CD4-positive, alpha-beta T cell treated with Interleukin-6 for 4 hours (primary cell): ENCODE results near the gene EEF1AKMT1.

Source experiments
- DNase-seq: peaks from one replicate; pipeline ENCODE4 v3.0.0-alpha.2; 2020; ENCODE audit warnings: mixed read lengths

The EEF1AKMT1 gene, protein sequence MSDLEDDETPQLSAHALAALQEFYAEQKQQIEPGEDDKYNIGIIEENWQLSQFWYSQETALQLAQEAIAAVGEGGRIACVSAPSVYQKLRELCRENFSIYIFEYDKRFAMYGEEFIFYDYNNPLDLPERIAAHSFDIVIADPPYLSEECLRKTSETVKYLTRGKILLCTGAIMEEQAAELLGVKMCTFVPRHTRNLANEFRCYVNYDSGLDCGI

DNA sequence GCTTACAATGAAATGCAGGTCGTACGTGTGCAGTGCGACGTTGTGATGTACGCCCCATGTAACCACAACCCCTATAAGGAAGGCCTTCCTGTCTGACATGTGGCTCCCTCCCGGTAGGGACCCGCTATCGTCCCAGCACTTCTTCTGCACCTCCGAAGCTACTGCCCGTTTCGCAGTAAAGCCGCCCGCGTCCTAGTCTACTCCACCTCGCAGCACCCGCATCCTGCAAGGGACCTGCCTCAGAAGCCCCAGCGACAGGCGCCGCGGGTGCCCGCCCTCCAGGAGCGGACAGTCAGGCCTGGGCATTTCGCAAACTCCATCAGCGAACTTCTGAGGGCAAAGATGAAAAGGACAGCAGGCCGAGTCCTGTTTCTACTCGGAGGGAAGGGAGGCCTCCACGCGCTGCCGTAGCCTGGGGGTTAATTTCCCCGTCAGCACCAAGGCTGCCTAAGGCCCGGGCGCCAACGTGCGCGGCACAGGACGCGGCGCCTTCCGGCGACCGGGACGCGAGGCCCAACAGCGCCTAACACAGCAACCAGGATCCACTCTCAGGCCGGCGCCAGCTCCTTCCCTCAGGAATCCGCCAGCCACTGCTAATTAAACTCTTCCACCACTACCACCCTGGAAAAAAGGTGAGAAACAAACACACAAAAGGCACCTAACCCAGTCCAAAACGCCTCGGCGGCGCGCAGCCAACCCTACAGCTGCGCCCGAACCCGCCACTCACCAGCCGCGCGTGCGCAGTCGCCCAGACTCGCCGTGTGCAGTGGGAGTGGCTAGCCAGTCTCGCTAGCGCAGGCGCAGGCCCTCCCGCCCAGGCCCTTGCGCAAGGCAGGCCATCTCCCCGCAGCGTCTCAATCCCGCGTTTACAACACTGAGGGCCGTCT is at the start of gene EEF1AKMT1:
EEF1AKMT1 (minus strand) TSS at position 768 of the 887 bp plus-strand sequence. CDS start 16,363 bp downstream, outside the sequence.
- peak; percentile 96 for DNase-seq

DNA sequence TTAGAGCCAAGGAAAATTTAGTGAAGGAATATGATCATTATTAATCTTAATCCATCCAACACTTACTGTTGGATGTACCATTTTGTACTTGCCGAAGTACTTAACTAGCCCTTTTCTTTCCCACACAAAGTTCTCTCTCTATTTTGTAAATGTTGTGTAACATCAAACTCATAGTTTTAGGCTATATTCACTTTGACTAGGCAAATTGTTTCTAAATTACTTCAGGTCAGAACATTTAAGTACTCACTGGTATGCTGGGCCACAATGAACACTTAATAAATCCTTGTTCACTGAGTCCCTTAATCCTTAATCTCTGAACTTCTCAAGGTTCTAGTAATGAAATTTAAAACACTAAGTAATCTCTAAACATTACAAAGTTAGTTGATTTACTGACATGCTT is 49.3 kb upstream of the EEF1AKMT1 start:
- DNase-seq: no peak

DNA sequence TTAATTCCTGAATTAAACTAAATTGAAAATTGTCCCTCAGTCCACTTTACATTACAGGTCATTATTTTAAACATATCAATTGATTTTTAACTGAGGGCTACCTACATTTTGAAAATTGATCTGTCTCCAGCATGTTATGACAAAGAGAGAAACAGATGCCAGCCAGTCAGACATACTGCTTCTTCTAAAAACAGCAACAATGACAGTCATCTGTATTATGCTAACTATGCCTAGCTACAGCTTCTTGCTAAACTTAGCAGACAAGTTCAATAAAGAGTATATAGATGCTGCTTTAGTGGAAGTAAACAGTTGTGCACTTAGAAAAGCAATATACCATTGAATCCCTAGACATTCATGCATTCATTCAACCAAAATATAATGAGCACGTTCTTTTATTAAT is 48.6 kb upstream of the EEF1AKMT1 start:
- no peak for DNase-seq

DNA sequence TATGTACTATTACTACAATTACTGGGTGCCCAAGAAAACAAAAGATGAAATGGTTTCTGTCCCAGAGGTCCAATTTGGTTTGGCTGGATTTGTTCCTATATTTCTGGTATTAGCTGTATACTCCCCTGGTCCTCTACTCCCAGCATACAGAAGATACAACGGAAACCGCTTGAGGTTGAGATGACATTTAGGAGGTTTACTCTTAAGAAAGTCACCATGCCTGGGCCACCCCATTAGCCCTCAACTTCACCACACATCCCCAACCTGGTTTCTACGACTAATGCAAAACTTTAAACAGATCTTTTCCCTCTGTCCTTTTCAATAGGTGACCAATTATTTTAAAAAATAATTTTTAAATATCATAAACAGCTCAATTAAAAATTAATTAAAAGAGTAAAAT is 46.0 kb upstream of the EEF1AKMT1 start:
- no peak for DNase-seq

DNA sequence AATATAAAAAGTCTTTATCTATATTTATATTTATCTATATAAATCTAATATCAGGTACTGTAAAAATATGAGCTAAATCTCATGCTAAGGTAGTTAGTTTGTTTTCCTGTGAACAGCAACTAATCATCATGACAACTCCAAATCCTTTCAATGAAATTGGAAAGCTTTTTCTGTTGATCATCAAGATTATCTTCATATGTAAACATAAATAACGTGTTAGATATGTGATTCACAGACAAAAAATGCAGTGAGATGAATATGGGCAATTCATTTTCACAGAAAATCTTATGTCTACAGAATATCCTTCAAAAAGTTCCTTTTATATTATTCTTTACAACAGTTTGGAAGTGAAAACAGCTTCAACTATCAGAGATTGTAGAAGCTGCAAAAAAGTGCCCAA is 41.7 kb upstream of the EEF1AKMT1 start:
- no peak for DNase-seq

DNA sequence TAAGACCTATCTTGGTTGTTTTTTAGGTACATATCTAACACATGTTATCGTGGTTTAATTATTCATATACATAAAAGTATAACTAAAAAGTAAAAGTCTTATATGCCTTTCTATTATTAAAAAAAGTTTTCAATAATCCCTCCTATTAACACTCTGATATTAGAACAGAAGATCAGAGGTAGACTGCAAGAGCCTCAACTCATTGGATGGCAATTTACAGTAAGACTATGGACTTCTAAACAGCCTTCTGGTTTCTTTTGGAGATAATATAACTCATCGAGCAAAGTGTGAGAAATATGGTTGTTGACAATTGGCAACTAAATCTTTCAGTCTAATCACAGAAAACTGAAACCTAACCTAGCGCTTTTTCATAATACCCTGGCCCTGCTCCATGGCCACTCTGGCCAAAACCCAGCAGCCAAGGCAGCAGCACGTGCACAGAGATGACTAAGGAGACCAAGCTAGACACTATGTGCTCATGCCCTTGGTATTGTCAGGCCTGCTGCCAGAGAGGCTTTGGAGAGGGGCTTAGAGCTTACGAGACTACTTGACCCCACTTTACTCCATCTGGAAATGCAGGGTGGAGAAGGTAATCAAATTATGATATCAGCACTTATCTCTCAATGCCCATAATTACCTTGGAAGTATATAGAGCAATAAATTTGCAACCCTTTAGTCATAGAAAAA is 40.6 kb upstream of the EEF1AKMT1 start:
- DNase-seq: no peak

DNA sequence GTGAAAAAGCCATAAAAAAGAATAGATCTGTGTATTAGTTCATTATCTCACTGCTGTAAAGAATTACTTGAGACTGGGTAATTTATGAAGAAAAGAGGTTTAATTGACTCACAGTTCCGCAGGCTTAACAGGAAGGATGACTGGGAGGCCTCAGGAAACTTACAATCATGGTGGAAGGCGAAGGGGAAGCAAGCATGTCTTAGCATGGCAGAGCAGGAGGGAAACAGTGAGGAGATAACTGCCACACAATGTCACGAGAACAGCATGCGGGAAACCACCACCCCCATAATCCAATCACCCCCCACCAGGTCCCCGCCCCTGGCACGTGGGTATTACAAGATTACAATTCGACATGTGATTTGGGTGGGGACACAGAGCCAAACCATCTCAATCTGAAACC is 39.1 kb upstream of the EEF1AKMT1 start:
- DNase-seq: no peak

DNA sequence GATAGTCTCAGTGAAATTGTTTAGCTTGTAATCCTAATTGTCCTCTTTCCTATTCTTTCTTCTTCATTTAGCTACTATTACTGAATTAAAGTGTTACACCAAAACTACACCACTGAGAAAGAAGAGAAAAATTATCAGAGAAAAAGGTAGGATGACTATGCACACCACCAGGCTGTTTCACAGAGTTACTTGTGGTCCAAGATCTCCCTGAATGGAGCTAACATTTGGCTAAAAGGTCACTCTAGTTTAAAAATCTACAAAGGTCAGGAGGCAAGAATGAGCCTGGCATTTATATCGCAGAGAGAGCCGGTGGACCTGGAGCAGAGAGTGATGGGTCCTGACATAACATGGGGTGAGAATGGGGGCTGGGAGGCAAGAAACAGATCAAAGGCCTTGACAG is 37.0 kb upstream of the EEF1AKMT1 start:
- DNase-seq: no peak

DNA sequence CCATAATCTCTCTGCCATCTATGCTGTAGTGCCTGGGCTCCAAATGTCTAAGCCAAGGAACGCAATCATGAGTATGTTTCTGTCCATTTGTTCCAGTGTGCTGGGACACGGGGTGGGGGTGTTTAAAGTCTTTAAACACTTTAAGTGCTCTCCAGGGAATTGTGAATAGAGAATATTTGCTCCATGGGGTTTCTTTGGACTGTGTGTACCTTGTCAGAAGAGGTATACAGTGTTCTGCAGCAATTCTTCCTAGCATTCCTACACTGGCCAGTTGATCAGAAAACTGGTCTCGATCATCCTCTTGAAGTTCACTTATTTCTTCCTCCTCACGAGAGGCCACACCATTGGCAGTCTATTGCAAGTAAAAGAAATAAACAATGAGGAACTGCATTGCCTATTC is 35.1 kb upstream of the EEF1AKMT1 start:
- DNase-seq: no peak

DNA sequence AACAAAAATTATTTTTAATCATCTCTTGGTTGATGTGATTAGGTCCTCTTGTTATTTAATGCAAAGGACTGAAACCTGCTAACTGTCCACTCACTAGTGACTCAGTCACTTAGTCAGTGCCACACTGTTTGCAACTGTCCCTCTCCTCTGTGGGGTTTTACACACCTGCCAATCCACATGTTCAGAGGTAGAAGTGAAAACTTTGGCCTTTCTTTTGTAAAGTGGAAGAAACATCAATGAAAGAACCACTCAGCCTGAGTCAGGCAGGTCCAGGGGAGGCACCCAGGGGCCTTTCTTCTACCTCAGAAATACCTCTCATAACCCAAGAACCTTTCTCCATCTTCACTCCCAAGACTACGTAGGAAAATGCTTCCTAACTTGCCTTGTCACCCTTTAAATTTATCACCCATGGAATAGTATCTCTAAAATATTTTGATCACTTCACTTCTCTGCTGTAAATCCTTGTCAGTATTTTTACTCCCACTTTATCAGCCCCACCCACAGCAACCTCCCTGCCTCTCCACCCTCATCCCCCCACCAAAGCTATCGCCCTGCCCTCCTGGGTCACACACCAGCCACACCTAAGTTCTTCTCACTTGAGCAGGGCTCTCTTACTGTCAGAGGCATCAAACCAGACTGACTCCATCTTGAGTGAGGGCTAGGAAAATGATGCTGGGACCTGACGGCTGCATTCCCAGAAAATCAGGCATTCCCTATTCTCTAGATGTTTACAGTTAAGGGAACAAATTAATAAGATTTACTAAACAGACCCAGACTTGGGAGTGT is 29.6 kb upstream of the EEF1AKMT1 start:
- no peak for DNase-seq

DNA sequence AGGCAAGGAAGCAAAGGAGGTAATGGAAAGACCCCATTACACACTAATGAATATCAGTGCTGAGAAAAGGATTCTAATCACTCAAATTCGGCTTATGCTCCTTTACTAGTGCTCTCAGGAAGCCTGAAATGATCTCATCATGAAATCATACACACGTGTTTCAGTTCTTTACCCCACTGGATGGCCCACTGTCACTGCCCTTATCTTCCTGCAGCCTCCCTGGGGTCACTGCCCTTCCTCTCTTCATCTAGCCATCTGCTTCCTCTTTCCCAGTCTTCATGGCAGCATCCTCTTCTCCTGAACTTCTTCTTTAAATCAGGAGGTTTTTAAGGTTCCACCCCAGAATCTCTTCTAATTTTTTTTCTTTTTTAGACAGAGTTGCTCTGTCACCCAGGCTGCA is 27.9 kb upstream of the EEF1AKMT1 start:
- DNase-seq: no peak

DNA sequence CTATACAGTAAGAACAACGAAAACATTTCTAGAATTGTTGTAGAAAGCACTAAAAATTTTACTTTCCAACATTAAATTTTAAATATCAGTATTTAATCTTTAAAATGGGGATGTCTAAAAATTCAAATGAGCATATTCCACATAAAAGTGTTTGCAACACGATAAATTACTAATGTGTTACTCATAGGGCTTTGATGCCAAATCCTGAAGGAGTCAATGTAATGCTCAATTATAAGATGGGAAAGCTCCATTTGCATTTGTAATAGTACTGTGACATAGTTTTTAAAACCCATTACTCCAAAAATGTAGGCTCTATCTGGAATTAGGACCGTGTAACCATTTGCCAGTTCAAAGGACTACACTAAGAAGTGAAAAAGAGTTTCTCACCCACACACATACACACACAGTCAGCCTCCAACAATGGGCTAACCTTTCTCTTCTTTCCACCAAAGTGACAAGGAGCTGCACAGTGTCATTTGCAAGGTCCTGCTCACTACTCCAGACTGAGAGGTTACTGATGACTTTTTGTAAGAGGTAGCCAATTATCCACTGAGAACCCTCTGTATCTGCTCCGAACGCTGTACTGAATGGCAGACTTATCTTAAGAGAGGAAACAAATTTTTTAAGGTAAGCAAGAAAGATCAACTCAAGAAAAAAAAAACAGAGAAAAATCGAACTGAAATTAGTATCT is 26.1 kb upstream of the EEF1AKMT1 start:
- DNase-seq: no peak

DNA sequence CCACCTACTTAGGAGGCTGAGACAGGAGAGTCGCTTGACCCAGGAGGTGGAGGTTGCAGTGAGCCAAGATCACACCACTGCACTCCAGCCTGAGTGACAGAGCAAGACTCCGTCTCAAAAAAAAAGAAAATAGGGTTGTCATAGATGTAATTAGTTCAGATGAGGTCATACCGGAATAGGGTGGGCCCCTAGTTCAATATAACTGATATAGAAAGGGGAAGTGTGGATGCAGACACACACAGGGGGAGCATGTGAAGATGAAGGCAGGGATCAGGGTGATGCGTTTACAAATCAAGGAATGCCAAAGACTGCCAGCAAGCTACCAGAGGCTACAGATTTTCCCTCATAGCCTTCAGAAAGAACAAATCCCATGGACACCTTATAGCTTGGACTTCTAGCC is 24.3 kb upstream of the EEF1AKMT1 start:
- no peak for DNase-seq

DNA sequence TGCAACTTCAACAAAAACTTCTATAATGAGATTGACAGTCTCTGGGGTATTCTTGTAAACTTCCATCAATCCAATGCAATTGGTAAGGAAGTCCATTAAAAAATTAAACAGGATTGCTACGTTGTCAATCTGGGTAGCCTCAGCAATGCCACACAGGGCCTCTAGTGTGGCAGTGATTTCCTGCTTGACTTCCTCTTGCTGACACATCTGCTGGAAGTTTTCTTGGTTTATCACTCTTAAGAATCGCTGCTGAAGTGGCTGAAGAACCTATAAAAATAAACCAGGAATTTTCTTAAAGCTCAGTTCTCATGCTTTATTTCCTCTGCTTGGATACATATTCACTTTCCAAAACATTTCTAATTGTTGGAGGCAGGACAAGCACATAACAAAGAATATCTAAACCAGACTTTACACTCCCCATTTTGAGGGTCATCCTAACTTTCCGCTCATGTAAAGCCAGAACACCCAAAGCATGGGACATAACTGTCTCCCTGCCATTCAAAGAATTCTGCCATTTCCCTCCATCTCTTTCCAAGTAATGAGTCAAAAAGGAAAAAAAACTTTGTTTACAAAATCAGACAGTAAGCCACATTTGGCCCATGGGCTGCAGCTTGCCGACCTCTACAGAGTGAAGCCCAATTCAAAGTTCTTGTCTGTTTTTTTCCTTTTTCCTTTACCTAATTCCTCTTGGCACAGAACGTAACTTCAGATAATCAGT is 23.2 kb upstream of the EEF1AKMT1 start:
- DNase-seq: no peak

DNA sequence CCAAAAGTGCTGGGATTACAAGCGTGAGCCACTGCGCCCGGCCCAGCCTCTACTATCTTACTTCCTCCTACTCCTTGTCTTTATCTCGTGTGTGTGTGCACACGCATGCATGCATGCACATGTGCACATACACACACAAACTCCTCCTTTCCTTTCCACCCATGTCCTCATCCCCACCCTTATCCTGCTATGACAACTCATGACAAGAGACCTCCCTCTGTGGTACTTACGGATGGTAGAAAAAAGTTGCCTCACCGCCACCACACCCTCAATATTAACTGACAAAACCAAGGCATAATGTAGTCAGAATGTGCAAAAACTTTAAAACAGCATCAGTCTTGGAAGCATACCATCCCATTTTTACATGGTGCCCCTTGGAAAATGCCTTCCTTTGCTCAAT is 15.9 kb upstream of the EEF1AKMT1 start:
- DNase-seq: no peak

DNA sequence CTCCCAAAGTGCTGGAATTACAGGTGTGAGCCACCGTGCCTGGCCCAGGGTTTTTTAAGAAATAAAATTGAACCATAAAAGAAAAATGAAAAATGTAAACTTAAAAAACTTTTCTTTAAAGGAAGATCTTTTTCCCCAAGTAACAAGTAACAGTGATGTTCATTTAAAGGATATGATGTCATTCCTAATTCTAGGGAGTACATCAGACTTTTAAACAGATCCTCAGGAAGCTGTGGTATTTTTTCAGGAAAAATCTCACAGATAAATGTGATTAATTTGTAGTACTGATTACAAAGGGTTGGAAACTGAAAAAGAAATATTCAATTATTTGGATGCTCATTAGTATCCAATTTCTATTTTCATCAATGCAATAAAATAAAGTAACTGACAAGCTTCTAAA is 14.6 kb upstream of the EEF1AKMT1 start:
- no peak for DNase-seq

DNA sequence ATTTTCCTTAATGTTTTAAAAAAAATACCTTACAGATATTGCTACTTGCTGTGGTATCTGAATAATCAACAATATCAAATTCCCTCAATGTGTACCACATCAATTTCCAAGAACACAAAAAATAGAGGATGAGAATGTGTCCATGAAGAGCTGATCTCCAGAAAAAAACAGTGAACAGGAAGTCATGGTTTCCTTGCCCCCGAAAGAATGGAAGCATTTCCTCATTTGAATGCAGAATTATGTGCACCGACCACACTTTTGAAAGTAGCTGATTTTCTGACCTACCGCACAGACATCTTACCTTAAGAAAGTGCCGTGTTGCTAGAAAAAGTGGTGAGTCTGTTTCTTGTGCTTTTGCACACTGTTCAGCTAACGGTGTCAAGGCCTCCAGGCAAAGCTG is 13.4 kb upstream of the EEF1AKMT1 start:
- DNase-seq: no peak

DNA sequence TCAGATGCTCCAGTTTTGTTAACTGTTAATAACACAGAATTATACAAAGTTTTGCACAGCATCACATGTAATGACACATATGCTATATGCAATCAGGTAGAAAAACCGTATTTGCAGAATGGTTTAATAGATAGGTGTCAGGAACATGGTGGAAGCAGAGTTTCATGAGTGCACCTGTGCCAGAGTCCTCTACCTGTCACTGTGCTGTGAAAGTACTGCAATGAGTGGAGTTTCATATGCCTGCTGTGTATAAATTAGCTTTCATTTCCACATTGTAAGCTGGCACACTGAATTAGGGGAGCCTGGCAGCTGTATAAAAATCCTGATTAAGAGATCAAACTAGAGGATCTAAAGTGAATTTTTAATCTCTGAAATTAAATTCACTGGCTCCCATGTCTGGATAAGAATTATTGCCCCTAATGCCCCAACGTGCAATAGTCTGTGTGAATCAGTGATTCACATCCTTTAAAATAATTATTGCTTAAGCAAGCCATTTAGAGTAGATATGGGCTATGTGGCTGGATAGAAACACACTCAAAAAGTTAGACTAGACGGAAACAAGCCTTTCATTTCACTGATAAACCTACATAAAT is 8.5 kb upstream of the EEF1AKMT1 start:
- DNase-seq: no peak

DNA sequence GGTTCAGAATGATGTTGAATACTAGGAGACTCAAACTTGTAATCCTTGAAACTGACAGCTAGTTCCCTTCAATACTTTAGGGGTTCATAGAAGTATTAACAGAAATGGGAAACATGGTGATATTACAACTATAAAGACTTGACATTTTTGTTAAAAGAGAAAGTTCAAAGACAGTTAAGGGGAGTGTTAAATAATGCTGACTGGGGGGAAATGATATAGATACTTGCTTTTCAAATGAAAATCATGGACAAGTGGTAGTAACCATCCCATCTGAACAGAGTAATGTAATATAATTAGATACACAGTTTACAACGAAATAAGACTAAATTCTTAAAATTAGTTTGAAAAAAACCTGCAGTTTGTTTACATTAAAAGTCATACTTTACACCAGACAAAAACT is 6.6 kb upstream of the EEF1AKMT1 start:
- no peak for DNase-seq

DNA sequence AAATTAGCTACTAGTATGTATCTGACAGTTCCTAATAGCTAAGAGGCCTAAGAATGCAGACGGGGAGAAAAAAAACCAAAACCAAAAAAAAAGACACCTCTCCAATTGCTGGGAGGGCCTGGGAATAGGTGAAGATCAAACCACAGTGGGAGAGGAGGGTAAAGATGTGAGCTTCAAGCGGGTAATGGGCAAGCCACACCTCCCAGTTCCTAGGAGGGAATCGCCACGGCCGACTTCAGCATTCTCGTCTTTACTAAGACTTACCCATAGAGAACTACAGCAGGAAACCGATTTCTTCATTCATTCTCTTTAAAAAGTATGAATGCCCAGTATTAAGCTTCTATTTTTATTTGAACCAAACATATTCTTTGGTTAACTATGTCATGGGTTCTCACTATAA is 5.6 kb upstream of the EEF1AKMT1 start:
- no peak for DNase-seq

DNA sequence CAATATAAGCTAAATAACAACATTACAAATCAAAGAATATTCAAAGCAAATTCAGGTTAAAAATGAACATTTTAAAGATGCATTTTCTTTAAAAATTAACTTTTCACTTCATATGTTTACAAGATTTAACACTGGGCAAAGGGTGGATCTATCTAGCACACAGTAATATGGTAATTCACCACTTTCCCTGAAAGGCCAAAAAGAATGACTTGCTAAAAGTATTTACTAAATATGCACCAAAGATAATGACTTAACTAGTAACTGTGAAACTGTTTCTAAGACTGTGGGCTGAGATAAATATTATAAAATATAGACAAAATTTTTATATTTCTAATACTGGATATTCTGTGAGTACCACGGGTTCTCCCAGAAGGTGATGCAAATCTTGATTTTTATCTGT is 4.5 kb upstream of the EEF1AKMT1 start:
- no peak for DNase-seq
